Stimulated activated CD4-positive, alpha-beta T cell treated with anti-CD3 and anti-CD28 coated beads, Interleukin-12 subunit alpha, Interleukin-12 subunit beta, amount 100 ng/mL, for 24 hours (primary cell): ENCODE results near the gene GSTM3.
"Not testable (repeated sequence)": the region's sequence is repeated elsewhere in the genome, so short reads cannot be mapped to it uniquely, and the experiment has no call there.

ENCODE experiments used
- DNase-seq, 2 experiments: peaks; one replicate each; pipeline ENCODE4 v3.0.0-alpha.2; 2020; ENCODE audit warnings: low read depth in 2 of 2

The GSTM3 gene

DNA sequence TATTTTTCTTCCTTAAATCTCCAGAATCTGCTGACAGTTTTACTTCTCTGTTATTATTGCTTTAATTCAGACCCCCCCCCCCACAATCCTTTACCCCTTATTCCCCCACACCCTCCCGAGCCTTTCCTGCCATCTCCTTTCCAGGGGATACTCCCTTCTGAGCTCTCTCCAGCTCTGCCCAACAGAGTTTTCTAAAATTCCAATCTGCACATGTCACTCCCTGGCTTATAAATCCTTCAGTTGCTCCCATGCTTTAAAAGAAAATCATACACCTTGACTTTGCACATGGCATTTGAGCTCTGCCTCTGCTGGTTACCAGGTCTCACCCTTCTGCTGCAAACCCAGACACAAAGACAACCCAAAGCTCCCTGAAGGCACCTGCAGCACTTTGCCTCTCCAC, 34.6 kb upstream of the GSTM3 start:
- DNase-seq = no peak

DNA sequence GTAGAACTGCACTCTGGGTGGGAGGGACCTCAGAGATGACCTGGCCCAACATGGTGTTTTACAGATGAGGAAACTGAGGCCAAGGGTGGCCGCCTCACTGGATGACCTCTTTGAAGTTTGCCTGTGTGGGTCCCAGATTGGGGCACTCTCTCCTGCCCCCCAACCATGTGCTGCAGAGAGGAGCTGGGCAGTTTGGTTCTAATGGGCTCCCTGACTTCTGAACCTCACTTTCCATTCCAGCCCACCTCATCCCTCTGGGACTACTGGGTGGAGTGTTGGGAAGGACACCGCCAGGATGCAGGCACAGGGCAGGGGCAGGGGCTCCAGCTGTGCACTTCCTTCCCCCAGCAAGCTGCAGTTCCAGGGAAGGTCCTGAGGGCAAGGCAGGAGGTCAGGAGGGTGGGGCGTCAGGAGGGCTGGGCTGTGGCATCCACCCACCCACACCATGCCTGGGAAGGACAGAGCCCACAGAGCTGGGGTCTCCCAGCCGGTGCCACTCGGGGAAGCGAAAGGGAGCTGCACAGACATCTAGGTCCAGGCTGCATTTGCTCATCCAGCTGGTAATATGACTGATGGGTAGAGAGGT, 33.2 kb upstream of the GSTM3 start:
- no peak for DNase-seq

DNA sequence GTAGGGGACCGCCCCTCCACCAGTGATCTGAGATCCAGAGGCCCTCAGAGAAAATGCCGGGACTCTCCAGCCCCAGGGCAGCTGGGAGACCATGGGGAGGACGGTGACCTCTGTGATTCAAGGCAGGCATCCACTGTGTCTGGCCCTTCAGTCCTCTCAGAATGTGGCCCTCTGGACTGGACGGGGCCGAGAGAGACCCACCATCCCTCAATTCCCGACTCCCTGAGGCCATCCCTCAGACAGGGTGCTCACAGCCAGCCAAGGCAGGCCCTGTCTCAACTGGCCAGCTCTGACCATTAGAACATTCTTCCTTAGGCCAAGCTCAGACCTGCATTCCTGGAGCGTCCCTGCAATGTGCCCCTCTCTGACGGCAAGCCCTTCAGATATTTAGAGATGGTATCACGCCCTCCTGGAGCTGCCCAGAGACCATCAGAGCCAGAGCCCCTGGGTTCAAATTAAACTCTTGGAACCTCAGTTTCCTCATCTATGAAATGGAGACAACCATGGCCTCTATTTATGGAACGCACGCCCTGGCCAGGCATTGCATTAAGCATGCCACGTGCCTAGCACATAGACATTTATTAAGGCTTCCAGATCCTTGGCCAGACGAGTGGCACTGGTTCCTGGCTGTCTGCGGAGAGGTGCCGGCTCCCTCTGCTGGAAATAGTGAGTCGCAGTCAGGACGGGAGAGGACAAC, 32.5 kb upstream of the GSTM3 start:
- peak; percentile 37 to 57 for DNase-seq

DNA sequence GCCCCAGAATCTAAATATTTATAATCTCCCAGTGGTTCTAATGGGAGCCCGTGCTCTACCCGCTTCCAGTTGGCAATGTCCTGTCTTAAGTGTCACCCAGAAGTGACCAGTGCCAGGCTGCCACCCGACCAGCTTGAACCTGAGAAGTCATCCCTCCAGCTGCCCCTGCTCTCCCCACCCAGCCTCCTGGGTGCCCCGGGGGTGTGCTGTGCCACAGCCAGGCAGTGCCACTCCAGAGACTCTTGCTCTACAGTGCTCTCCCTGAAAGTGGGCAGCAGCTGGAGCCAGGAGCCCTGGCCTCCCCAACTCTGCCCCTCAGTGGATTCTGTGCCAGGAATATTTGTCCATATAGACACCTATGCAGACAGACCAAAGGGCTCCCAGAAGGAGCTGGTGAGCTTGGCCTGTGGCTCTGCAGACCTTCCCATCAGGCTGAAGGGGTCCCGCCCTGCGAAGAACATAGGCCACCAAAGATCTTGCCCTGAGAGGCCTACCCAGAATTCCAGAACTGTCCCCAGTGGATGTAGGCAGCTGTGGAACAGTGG, 31.9 kb upstream of the GSTM3 start:
- DNase-seq = no peak

DNA sequence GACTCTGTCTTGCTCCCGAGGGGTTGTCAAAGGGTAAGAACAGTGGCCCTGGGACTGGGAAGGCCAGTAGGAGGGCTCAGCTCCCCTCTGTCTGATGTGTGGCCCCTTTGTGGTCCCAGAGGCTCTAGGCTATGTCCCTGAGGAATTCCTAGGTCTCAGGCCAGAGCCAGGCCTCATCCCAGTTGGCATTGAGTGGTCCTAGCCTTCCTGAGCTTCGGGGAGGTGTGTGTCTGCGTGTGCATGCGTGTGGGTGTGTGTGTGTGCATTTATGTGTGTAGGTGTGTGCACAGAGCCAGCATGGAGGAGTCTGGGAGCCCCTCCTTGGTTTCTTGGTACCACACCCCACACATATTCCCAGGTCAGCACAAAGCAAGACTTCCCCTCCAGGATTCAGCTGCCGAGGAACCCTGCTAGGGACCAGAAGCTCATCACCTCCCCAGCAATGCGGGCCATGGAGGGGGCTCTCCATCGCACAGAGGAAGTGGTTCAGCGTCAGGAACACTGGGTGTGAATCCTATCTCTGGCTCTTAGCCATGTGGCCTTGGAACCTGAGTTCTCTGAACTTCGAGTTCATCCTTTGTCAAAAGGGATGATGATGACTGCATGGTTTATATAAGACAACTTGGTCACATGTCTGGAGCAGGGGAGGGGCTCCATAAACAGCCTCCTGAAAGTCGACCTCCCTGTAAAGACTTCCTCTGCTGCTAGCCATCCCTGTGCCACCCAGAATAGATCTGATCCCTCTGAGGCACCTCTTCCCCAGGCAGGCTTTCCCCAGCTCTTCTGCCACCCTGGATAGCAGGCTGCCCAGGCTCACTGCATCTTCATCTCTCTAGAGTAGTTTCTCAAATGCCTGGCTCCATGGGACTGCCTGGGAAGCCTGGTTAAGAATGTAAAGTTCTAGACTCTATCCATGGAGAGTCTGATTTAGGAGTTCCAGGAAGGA, 31.1 kb upstream of the GSTM3 start:
- DNase-seq = no peak

DNA sequence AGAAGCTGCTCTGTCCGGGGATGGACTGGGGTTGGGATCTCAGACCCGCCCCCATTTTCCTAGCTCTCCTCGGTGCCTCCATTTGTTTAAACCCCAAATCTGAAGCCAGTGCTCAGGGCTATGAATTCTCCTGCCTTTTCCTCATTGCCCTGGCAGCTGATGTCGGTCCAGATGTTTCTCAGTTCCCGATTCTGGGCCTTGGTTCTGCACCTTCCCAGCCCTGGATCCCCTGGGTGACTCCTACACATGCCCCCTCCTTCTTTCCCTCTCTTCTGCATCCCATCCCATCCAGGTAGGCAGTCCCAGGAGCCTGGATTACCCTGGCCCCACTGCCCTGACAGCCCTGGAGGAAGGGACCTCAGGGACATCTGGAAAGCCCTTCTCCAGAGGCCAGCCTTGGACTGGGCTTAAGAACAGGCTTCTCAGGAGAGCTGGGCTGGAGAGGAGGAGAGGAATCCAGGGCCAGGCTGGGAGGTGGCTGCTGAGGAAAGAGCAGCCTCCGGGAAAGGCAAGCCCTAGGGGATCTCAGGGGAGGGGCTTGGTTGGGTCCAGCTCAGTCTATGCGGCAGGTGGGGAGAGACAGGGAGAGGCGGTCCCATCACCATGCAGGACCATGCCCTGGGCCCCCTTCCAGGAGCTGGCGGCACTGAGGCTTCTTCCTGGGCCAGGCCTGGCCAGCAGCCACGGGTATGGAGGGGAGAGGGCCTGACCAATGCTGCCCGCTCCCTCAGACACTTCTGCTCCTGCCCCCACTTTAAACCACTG, 29.7 kb upstream of the GSTM3 start:
- DNase-seq = no peak

DNA sequence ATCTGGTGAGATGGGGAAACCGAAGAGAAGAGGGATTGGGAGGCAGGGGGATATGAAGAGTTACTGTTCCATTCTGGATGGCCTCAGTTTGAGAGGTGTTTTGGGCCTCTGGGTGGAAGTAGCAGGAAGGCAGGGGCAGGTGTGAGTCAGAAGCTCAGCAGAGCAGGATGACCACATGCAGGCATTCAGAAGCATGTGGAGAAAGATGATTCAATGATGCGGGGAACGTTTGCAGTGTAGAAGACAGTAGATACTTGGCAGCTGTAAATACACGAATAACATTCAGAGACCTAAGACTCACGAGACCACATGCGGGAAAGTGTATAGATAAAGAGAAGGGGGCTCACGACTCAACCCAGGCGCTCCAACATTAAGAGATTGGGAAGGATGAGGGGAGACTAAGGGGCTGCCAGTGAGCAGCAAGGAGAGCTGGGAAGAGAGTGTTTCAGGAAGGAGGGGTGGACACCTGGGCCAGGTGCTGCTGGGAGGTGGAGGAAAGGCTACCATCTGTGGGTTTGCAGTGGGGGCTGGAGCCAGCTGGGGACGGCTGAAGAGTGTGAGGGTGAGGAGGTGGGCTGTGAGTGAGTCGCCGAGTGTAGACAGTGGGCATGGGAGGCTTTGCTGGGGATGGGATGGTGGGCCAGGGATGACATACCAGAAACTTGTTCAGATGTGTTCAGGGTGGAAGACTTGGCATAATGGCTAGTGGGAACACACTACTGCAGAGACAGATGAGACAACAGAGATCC, 28.7 kb upstream of the GSTM3 start:
- no peak for DNase-seq

DNA sequence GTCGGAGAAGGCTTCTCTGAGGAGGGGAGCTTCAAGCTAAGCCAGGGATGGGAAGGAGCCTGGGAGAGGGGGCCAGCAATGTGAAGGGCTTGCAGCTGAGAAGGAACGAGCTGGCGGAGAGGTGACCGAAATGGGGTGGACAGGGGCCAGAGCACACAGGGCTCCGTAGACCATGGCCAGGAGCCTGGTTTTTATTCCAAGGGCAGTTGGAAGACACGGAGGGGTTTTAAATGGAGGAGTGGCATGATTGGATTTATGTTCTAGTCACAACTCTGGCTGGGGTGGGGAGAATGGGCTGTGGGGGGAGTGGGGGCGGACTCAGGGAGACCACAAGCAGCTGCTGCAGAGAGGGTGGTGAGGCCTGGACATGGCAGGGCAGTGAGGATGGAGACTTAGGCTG, 28.0 kb upstream of the GSTM3 start:
- no peak for DNase-seq

DNA sequence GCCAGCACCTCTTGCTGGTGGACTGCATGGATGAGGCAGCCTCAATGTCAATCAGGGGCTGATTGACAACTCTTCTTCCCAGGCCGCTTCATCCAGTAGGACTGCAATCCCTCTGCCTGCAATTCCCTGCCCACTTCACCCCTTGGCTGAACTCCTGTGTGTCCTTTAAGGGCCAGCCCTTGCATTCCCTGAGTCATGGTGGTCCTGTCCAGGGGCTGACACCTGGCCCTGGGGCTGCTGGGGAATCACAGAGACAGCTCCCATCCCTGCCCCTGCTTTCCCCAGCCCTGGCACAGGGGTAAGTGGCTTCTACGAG, 27.5 kb upstream of the GSTM3 start:
- no peak for DNase-seq

DNA sequence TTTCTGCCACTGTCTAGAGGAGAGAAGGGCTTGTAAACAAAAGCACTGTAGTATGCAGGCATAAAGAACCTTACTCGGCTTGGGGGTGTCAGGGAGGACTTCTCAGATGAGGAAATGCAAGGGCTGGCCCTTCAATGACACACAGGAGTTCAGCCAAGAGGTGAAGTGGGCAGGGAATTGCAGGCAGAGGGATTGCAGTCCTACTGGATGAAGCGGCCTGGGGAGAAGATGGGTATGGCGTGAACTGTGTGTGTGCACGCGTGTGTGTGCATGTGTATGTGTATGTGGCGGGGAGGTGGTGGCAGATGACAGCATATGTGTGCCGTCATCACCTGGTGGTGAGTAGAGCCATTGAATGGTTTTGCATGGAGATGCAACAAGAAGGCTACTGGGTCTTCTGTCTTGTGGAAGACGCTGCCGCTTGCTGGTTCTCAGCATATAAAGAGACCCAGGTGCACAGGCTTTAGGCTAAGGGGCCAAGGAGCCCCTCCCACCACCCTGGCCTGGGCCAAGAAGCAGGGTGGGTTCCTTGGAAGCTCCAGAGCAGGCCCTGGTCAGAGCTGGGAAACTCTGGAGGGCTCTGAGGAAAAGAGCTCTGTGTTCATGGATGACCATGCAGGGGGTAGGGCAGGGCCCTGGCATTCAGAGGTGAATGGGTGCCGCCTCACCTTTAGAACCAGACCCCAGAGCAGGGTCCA, 26.9 kb upstream of the GSTM3 start:
- no peak for DNase-seq

DNA sequence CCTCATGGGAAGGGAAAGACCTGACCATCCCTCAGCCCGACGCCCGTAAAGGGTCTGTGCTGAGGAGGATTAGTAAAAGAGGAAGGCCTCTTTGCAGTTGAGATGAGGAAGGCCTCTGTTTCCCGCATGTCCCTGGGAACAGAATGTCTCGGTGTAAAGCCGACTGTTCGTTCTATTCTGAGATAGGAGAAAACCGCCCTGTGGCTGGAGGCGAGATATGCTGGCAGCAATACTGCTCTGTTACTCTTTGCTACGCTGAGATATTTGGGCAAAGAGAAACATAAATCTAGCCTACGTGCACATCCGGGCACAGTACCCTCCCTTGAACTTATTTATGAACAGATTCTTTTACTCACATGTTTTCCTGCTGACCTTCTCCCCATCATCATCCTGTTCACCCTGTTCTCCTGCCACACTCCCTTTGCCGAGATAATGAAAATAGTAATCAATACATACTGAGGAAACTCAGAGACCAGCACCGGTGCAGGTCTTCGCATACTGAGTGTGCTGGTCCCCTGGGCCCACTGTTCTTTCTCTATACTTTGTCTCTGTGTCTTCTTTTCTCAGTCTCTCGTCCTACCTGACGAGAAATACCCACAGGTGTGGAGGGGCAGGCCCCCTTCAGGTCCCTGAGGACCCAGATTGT, 26.3 kb upstream of the GSTM3 start:
- not testable (repeated sequence) for DNase-seq

DNA sequence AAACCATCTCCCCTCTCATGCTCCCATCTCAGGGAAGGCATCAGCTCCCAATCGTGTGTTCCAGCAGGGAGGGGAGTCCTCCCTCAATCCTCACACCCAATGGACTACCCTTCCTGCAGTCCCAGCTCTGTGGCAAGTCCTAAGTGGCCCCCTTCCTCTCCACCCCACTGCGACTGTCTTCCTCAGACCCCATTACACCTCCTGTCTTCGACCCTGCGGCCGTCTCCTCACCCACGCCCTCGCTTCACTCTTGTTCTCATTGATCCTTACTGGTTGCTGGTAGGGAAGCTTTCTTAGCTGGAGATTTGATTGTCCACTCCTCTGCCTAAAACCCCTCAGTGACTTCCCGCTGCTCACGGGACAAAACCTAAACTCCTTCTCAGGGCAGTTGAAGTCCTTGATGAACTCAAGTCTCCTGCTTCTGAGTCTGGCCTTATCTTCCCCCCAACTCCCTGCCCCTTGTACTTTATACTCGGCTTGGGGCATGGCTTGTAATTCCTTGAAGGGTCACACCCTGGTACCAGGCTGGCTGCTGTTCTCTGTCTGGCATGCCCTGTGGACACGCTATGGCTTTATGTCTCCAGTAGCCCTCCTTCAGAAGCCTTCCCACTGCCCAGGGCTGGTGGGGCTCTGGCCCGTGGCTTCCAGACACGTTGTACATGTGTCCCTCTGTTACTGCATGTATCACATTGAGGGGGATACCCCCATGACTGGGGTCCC, 25.2 kb upstream of the GSTM3 start:
- no peak for DNase-seq

DNA sequence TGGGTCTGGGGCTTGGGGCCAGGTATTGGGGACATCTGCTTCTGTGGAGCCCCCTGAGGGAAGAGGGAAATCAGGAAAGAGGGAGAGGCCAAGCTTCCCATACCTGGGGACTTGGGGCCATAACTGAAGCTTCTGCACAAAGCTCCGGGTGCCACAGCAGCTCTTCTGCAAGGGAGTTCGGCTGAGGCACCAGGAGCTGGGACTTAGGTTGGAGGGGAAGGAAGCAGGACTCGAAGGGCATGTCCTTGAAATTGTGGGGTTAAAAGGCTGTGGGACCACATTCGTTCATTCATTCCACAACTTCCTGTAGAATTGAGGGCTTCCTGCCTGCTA, 24.6 kb upstream of the GSTM3 start:
- DNase-seq = no peak

DNA sequence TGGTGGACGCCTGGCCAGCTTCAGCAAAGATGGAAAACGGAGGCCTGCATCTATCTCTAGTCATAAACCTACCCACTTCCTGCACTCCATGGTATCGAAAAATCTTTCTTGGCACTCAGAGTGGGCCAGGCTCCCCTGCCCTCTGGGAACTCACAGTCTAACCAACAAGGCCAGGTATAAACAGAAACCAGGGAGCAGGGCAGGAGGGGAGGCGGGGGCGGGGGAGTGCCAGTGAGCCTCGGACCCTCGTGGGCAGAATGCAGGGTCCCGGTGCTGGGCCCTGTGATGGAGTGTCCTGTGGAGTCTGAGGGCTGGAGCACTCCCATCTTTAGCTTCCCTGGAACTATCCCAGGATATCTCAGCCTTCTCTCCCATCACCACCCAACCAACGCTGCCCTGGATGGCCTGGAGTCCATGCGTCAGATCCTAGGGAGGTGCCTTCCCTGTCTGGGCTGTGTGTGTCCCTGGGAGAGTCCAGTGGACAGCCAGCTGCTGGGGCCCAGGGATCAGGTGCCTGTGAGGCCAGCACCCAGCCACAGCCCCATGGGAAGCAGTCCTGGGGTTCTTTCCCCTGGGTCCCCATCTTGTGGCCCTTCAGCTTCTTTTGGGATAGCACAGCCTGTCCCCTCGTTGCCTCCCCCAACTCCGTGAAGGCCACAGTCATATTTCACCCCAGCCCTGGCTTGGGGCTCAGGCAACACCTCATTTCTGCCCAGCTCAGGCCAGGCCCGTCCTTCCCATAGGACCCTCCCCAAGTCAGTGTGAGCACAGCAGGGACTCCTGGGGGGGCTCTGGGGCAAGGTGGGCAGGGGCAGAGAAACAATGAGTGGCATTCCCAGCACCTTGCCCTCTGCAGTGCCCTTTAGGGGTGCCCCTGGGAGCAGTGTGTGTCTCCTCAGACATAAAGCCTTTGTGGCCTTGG, 24.0 kb upstream of the GSTM3 start:
- DNase-seq = no peak

DNA sequence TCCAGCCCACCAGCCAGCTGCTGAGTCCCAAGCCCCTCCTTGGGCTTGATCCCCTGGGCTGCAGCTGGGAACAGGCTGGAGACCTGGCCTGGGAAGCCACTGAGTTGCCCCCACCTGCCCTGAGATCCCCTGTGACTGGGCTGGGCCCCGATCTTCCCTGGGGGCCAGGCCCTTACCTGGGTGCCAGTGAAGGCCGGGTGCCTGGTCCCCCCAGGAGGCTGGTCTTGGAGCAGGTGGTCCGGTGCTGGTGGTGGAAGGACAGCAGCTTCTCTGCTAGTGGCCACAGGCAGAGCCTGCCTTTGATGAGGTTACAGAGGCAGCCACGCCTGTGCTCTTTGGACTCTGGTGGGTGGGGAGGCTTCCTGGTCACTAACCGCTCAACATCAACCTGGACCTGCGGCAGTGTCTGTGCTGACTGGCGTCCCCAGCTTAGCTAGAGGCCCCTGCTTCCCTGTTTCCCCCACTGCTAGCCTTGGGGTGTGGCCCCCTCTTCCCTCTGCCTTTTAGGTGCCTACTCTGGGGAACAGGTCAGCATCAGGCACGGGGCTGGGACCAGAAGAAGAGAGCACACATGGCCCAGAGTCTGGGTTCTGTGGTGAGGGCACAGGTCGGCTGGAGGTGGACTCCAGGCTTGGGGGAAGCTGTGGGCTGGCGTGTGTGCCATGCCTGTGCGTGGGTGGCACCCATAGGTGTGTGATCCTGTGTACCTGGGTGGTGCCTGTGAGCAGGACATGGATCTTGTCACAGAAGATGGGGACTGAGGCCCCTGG, 23.0 kb upstream of the GSTM3 start, which contains the start of gene EPS8L3:
TSS of gene EPS8L3 (minus strand) at position 278 of the 770 bp plus-strand sequence. CDS start 2,174 bp downstream, outside the sequence.
- no peak for DNase-seq

DNA sequence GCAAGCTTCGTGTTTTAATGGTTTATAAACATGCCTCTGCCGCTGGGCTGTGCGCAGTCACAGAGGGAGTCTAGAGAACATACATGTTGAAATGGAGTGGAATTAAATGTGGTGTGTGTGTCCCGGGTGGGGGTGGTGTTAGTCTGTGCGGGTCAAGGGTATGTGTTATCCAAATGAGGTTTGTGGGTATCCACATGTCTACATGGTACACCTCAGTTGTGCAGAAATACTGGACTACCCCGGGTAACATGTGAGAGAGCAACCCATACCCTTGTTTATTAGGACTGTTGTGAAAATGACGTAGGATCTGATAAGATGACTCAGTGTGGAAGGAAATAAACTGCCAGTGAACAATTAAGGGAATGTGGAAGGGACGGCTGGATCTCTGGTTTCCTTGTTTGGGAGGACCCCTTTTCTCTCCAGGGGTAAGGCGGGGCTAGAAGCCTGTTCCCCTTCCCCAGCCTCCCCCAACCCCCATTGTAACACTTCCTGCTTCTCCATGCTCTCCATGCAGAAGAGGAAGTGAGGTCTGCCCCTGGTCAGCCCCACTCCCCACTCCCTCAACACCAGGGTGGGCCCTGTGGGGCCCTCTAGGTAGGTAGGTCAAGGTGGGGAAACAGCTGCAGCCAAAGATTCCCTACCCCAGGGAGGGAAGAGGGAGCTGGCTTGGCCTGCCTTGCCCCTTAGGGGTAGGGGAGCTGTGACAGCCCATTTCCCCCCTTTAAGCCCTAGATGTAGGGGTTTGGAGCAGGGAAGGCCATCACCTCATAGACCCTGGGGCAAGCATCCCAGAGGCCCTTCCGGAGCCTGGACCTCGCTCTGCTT, 22.2 kb upstream of the GSTM3 start:
- no peak for DNase-seq
